H1 (cell line): Measurements from ENCODE around the gene RAD50. TPM values are rescaled to one million over a fixed set of nuclear protein-coding genes. Genes with fewer than 3 reads are reported as not detected.

Experiments used
- CTCF ChIA-PET: fragments of 300-600 bp; sonication (Branson Sonifier 250); formaldehyde crosslinking; loops from one replicate; lab custom pipeline; 2021; ENCODE audit not compliant: partially characterized antibody; lab: Charles Lee
- POLR2A ChIA-PET: fragments of 300-600 bp; sonication (Branson Sonifier 250); formaldehyde crosslinking; loops from one replicate; lab custom pipeline; 2021; ENCODE audit warnings: inconsistent platforms; ENCODE audit not compliant: partially characterized antibody; lab: Charles Lee
- DNase-seq, 2 experiments: peaks; one replicate each; pipeline versions ENCODE4 v3.0.0 to v3.0.0-alpha.2; 2010 to 2022; ENCODE audit warnings: low spot score in 2 of 2, low read depth in 1 of 2, mixed read lengths in 1 of 2
- FAIRE-seq: peaks from 2 replicates; lab custom pipeline; 2011; peaks lifted over from hg19 to GRCh38; lab: Jason Lieb, UNC
- H2AFZ ChIP-seq: 2 replicates; pipeline ENCODE4 v1.8.1; 2012; ENCODE audit warnings: low read length, inconsistent platforms
- H2AK5ac ChIP-seq: 2 replicates; pipeline ENCODE4 v1.6.1; 2013; ENCODE audit warnings: low read depth, low read length
- H2BK120ac ChIP-seq: replicated peaks from 2 replicates; pipeline ENCODE3; 2013; ENCODE audit warnings: low read depth, low read length, inconsistent platforms
- H2BK12ac ChIP-seq: 2 replicates; pipeline ENCODE4 v1.6.1; 2013; ENCODE audit warnings: low read depth, low read length
- H2BK15ac ChIP-seq: 2 replicates; pipeline ENCODE4 v1.6.1; 2013; ENCODE audit warnings: low read length
- H2BK20ac ChIP-seq: 2 replicates; pipeline ENCODE4 v1.6.1; 2013; ENCODE audit warnings: low read length
- H2BK5ac ChIP-seq: 2 replicates; pipeline ENCODE4 v1.6.1; 2013; ENCODE audit warnings: low read depth, low read length
- H3K14ac ChIP-seq: 2 replicates; pipeline ENCODE4 v1.6.1; 2013; ENCODE audit warnings: inconsistent platforms; ENCODE audit not compliant: insufficient read length
- H3K18ac ChIP-seq: 2 replicates; pipeline ENCODE4 v1.6.1; 2013; ENCODE audit warnings: low read length; ENCODE audit errors: extremely low read depth
- H3K23ac ChIP-seq: 2 replicates; pipeline ENCODE4 v1.6.1; 2013; ENCODE audit warnings: inconsistent platforms; ENCODE audit not compliant: insufficient read length
- H3K23me2 ChIP-seq: 2 replicates; pipeline ENCODE4 v1.6.1; 2013; ENCODE audit warnings: low read depth, low read length
- H3K27ac ChIP-seq: 2 replicates; pipeline ENCODE4 v1.6.1; 2011; ENCODE audit warnings: low read depth, low read length, inconsistent platforms
- H3K27me3 ChIP-seq, 4 experiments: replicated peaks in 1 of 4; 1 replicate in 1 of 4; 2 replicates in 3 of 4; pipeline versions ENCODE4 v1.6.1 to v1.8.1; 2011 to 2013; ENCODE audit warnings: low read length in 3 of 4, mild to moderate bottlenecking in 3 of 4, inconsistent platforms in 2 of 4, mixed read lengths in 2 of 4, moderate library complexity in 1 of 4; ENCODE audit not compliant: control insufficient read depth in 3 of 4, insufficient read depth in 3 of 4; ENCODE audit errors: extremely low read depth in 1 of 4
- H3K36me3 ChIP-seq, 4 experiments: 2 replicates each; pipeline versions ENCODE4 v1.6.1 to v1.8.1; 2011 to 2013; ENCODE audit warnings: mild to moderate bottlenecking in 4 of 4, low read length in 3 of 4, moderate library complexity in 2 of 4, control low read depth in 1 of 4, inconsistent platforms in 1 of 4; ENCODE audit not compliant: insufficient read depth in 4 of 4, control insufficient read depth in 2 of 4
- H3K4ac ChIP-seq: replicated peaks from 2 replicates; pipeline ENCODE3; 2013; ENCODE audit warnings: low read length, low read depth, mixed read lengths, inconsistent platforms; ENCODE audit not compliant: insufficient read length
- H3K4me1 ChIP-seq, 4 experiments: replicated peaks in 1 of 4; 1 replicate in 1 of 4; 2 replicates in 3 of 4; pipeline versions ENCODE4 v1.6.1 to v1.8.1; 2011 to 2013; ENCODE audit warnings: low read length in 3 of 4, inconsistent platforms in 2 of 4, mixed read lengths in 1 of 4; ENCODE audit not compliant: insufficient read depth in 4 of 4, control insufficient read depth in 3 of 4
- H3K4me2 ChIP-seq, 2 experiments: 2 replicates each; pipeline versions ENCODE4 v1.6.1 to v1.8.1; 2011 to 2013; ENCODE audit warnings: low read depth in 2 of 2, low read length in 2 of 2, control low read depth in 1 of 2, inconsistent platforms in 1 of 2, mild to moderate bottlenecking in 1 of 2; ENCODE audit not compliant: insufficient read depth in 1 of 2
- H3K4me3 ChIP-seq, 4 experiments: fragments of 200-600, 300-600 bp in 1 of 4; sonication (generic), shearing (Covaris generic), sonication (Bioruptor Twin) in 1 of 4; 2 replicates each; pipeline versions ENCODE4 v1.5.1 to v1.8.1; 2011 to 2016; ENCODE audit warnings: low read length in 4 of 4, low read depth in 3 of 4, control low read depth in 2 of 4, inconsistent platforms in 2 of 4, mild to moderate bottlenecking in 2 of 4, mixed read lengths in 1 of 4, moderate library complexity in 1 of 4; ENCODE audit not compliant: insufficient read depth in 2 of 4; ENCODE audit errors: extremely low read depth in 1 of 4
- H3K56ac ChIP-seq: replicated peaks from 2 replicates; pipeline ENCODE3; 2013; ENCODE audit warnings: low read depth, mild to moderate bottlenecking, mixed read lengths, low read length, inconsistent platforms; ENCODE audit not compliant: insufficient read length
- H3K79me1 ChIP-seq: 2 replicates; pipeline ENCODE4 v1.6.1; 2013; ENCODE audit warnings: low read depth, low read length, control low read depth
- H3K79me2 ChIP-seq, 2 experiments: 2 replicates each; pipeline versions ENCODE4 v1.6.1 to v1.8.1; 2012 to 2013; ENCODE audit warnings: low read length in 2 of 2, mild to moderate bottlenecking in 2 of 2, inconsistent platforms in 1 of 2; ENCODE audit not compliant: insufficient read depth in 2 of 2, control insufficient read depth in 1 of 2
- H3K9ac ChIP-seq, 4 experiments: replicated peaks in 1 of 4; 1 replicate in 1 of 4; 2 replicates in 3 of 4; pipeline versions ENCODE4 v1.6.1 to v1.8.1; 2011 to 2013; ENCODE audit warnings: low read depth in 3 of 4, low read length in 3 of 4, control low read depth in 2 of 4, mild to moderate bottlenecking in 2 of 4, moderate library complexity in 2 of 4, inconsistent platforms in 1 of 4; ENCODE audit errors: extremely low read depth in 1 of 4
- H3K9me3 ChIP-seq, 2 experiments: 2 replicates each; pipeline versions ENCODE4 v1.6.1 to v1.8.1; 2012 to 2013; ENCODE audit warnings: mild to moderate bottlenecking in 2 of 2, moderate library complexity in 2 of 2, control low read depth in 1 of 2, inconsistent platforms in 1 of 2, low read depth in 1 of 2, low read length in 1 of 2, mixed read lengths in 1 of 2; ENCODE audit not compliant: insufficient read depth in 2 of 2
- H4K20me1 ChIP-seq, 2 experiments: replicated peaks in 1 of 2; 2 replicates each; pipeline versions ENCODE3 to v1.8.1; 2011 to 2013; ENCODE audit warnings: inconsistent platforms in 2 of 2, low read length in 2 of 2, mild to moderate bottlenecking in 1 of 2; ENCODE audit not compliant: insufficient read depth in 2 of 2, control insufficient read depth in 1 of 2
- H4K5ac ChIP-seq: 2 replicates; pipeline ENCODE4 v1.6.1; 2013; ENCODE audit warnings: low read length, low read depth, mixed read lengths, inconsistent platforms; ENCODE audit not compliant: insufficient read length
- H4K8ac ChIP-seq: 2 replicates; pipeline ENCODE4 v1.8.0; 2013; ENCODE audit warnings: mild to moderate bottlenecking, moderate library complexity, low read length, inconsistent platforms; ENCODE audit not compliant: insufficient read depth; ENCODE audit errors: extremely low read depth
- H4K91ac ChIP-seq: replicated peaks from 2 replicates; pipeline ENCODE3; 2013; ENCODE audit warnings: low read length, mixed read lengths, inconsistent platforms; ENCODE audit not compliant: insufficient read length
- RAD21 ChIP-seq, 2 experiments: IDR thresholded peaks in 1 of 2; conservative IDR thresholded peaks in 1 of 2; 2 replicates each; pipeline ENCODE4 v1.6.1; 2011; ENCODE audit warnings: low read depth in 2 of 2, low read length in 2 of 2, improper control_type of control experiment in 1 of 2, inconsistent platforms in 1 of 2, mild to moderate bottlenecking in 1 of 2, moderate library complexity in 1 of 2
- SIRT6 ChIP-seq: IDR thresholded peaks from one replicate; pipeline ENCODE4 v1.7.1; 2012; ENCODE audit warnings: low read length, inconsistent platforms
- WGBS, 2 experiments: shearing (Covaris generic) in 1 of 2; methylation state at CpG; one replicate each; pipeline versions ENCODE4 v1.1.6 to v1.1.7; 2013 to 2015; ENCODE audit warnings: low lambda C conversion rate in 2 of 2, mixed read lengths in 2 of 2, inconsistent platforms in 1 of 2, low coverage in 1 of 2, missing lambda C conversion rate in 1 of 2; ENCODE audit not compliant: insufficient replicate concordance in 2 of 2, insufficient coverage in 1 of 2, insufficient read length in 1 of 2; ENCODE audit errors: extremely low coverage in 1 of 2, missing lambda C conversion rate in 1 of 2; 5-methylcytosine and 5-hydroxymethylcytosine counted together
- polyA plus RNA-seq, 7 experiments: library from polyadenylated mRNA; depleted of rRNA in 3 of 7; stranded (reverse) in 5 of 7; unstranded in 2 of 7; fragments of >200 nt in 5 of 7; fragments of 200-250 nt in 2 of 7; gene quantifications; 1 replicate in 5 of 7; 2 replicates in 1 of 7; 4 replicates in 1 of 7; pipeline versions ENCODE4 v1.2.1 to v1.2.3, GENCODE V29; 2011 to 2013; ENCODE audit warnings: missing spikeins in 2 of 7, mixed read lengths in 2 of 7
- total RNA-seq: library from RNA; stranded (reverse); fragmentation: NEBNext Ultra II Directional; extraction: Animal tissue kit (Norgen Biotek cat#: 25700); gene quantifications from 2 replicates; pipeline ENCODE4 v1.2.1, GENCODE V29; 2021

Gene RAD50
- total and polyA plus RNA-seq, 2 of the 8 experiments (the other 6 are each of a cell fraction or from before 2014, with no cell fraction given) = 10.1 to 39.4 TPM

GRCh38 chr5:132526974-132527564, 29.7 kb upstream of the RAD50 start:
- H3K36me3 ChIP-seq = no peaks in the 10 kb centered on the region
- no peak overlapping the region for H3K14ac ChIP-seq
- no peak overlapping the region for H3K4me3 ChIP-seq
- no peak overlapping the region for H3K23ac ChIP-seq
- no peak overlapping the region for H2BK12ac ChIP-seq
- H4K8ac ChIP-seq = no peak overlapping the region; the same call in 1 of the 2 replicates
- H2BK120ac ChIP-seq = no peak overlapping the region
- no peak overlapping the region for H3K56ac ChIP-seq
- peak overlapping the region; percentile 97 for H2AFZ ChIP-seq
- no peak overlapping the region for H2AK5ac ChIP-seq
- no peak overlapping the region for H3K9ac ChIP-seq
- H4K5ac ChIP-seq = no peak overlapping the region
- ChIA-PET POLR2A (interaction anchor here (1.2 to 2.0 kb wide), 3 partner anchors 30 to 220 kb away, joined by 3 to 7 read pairs (median 5); partner anchors contain the start of genes CCNI2, IRF1 and RAD50), CTCF (interaction anchor here (0.7 to 3.6 kb wide), 73 partner anchors 10 to 356 kb away, joined by 3 to 46 read pairs (median 4); partner anchors contain the start of genes CCNI2, IL13 and IL5)
- no peaks in the 10 kb centered on the region for H3K79me1 ChIP-seq
- no peak overlapping the region for H3K27ac ChIP-seq
- H3K4me2 ChIP-seq = peak overlapping the region in 1 of 2 experiments; percentile 12; a peak in 1 of 4 replicates
- no peak for FAIRE-seq
- H3K27me3 ChIP-seq = no peaks in the 10 kb centered on the region
- H4K20me1 ChIP-seq = no peaks in the 10 kb centered on the region
- H2BK15ac ChIP-seq = no peak overlapping the region
- no peaks in the 10 kb centered on the region for H3K23me2 ChIP-seq
- no peak overlapping the region for H3K18ac ChIP-seq
- H3K4ac ChIP-seq = no peak overlapping the region
- H4K91ac ChIP-seq = no peak overlapping the region
- WGBS, 2 experiments = 82% methylated on average over 8 of the region's 8 CpGs; no CpG with 5 or more reads in 1 of the 2 experiments
- no peak overlapping the region for H2BK5ac ChIP-seq
- H3K4me1 ChIP-seq = no peaks in the 10 kb centered on the region
- DNase-seq = no peak
- no peaks in the 10 kb centered on the region for H3K79me2 ChIP-seq
- H2BK20ac ChIP-seq = no peak overlapping the region
- H3K9me3 ChIP-seq = no peaks in the 10 kb centered on the region
- TF ChIP-seq SIRT6 (no peak), RAD21 (IDR thresholded peaks at IDR 0.05 in 1 of 2, conservative IDR thresholded peaks at IDR 0.05 in 1 of 2; ENCODE audit: low read depth in 2 of 2, low read length in 2 of 2) (no peak)
